CD4-positive, alpha-beta T cell treated with Interleukin-4 for 4 hours (primary cell): ENCODE measurements around the gene WFDC1.

ENCODE experiments used
- DNase-seq: peaks from one replicate; pipeline ENCODE4 v3.0.0-alpha.2; 2020

WFDC1 gene

DNA sequence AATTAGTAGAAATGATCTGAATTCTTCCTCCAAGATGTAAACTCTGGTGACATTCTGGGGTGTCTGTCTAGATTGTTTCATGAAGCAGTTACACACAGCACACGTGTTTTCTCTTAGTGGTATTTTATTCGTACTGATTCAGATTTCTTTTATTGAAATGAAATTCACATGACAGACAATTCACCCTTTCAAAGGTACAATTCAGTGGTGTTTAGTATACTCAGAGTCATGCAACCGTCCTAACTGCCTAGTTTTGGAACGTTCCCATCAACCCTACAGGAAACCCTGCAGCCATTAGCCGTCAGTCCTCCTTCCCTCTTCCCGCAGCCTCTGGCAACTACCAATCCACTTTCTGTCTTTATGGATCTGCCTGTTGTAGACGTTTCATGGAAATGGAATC lies 8.8 kb downstream of the WFDC1 start:
- no peak for DNase-seq

DNA sequence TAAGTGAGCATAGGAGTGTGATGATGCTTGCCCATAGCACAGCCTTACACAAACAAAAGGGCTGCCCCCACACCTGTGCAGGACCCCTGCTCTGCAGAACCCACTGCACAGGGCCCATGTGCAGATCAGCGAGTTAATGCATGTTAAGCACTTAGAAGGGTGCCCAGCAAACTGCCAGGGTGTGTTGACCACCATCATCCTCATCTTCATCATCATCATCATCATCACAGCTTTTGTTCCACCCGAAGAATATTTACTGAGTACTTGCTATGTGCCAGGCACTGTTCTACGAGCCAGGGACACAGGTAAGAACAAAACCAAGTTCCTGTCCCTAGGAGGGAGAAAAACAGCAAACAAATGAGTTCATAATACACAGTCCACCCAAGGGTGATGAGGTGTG lies 11.9 kb downstream of the WFDC1 start:
- DNase-seq: no peak

DNA sequence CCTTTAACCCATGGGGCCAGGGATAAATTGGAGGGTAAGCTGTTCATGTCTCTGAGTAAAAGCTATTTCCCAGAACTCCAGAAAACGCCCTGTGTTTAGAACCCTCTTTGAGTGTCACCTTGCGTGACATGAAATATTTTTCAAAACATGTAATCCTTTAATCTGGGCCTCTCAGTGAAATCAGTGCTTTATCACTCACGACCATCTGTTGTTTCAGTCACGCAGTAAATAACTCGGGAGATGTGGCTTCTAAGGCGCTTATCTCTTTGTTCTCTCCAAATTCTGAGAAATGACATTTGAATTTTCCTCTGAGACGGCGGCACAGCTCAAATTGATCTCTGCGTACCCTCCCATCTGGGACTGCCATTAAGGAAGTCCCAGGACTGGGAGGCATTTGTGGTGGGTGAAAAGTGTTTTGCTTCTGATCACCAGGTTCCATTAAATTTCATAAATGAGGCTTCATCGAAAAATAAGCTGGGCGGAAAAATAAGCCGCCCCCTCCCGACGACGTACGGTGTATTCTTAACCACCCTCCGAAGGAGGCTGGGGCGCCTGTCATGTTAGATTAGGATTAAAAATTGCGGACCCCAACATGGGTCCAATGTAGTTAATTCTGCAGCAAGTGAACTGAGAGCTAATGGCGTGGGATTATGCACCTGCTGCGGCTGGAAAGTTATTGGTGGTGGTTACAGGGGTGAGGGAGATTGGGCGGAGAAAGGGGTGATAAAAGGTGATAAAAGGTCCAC lies 12.7 kb downstream of the WFDC1 start:
- no peak for DNase-seq

DNA sequence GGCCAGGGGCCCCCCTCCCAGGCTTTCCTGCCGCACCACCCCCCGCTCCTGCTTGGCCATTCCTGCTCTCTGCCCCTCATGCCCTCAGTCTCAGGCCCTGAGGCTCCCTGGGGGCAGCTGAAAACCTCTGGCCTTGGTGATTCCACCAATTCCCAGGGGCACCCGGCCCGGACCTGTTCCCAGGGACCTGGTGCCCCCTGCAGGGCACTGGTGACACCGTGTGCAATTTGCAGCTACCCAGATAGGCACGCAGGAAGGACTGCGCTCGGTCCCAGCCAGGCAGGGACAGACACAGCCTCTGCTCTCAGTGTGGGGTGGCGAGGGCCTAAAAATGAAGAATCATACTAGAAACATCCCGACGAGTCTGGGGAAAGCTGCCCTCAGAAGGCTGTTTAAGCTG lies 13.4 kb downstream of the WFDC1 start:
- no peak for DNase-seq

DNA sequence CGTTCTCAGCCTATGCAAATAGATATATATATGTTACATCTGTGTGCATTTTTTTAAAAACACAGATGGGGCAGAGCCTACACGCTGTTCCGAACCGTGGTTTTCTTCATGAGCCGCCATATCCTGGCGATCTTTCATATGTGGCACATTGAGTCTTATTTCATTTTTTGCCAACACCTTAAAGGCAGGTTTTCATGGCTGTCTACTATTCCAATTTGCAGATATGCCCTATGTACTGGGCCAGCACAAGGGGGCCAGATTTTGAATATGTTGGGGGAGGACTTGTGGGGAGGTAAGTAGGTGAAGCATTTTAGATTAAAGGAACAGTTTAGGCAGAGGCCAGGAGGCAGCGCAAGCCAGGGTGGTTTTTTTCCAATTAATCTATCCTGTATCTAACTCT lies 16.0 kb downstream of the WFDC1 start:
- no peak for DNase-seq

DNA sequence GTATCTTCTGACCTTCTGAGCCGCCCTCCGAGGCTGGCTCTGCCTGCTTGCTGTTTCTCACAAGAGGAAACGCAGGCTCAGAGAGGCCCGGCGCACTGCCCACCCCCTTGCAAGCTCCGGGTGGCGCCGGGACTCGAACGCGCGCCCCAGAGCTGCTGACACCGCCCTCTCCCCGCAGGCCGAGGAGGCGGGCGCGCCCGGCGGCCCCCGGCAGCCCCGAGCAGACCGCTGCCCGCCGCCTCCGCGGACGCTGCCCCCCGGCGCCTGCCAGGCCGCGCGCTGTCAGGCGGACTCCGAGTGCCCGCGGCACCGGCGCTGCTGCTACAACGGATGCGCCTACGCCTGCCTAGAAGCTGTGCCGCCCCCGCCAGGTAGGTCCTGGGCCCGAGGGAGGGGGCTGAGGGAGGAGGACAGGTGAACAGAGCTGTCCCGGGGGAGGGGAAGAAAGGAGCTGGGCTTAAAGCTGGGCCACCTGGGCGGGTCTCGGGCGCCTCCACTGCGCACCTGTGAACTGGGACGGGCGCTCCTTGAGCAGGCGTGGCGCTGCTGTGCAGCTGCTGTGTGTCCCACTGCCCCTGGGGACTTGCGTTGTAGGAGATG lies 18.2 kb downstream of the WFDC1 start:
- DNase-seq: no peak

DNA sequence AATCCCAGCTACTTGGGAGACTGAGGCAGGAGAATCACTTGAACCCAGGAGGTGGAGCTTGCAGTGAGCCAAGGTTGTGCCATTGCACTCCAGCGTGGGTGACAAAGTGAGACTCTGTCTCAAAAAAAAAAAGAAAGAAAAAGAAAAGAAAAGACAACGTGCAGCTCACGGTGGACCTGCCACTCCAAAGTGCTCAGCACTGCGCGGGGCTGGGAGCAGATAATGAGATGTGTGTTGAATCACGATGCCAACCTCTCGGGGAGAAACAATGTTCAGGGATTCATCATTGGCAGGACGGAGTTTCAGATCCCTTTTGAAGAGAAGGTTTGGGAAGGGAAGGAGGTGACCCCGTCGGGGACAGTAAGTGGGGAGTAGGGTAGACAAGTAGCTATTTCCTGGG lies 19.2 kb downstream of the WFDC1 start:
- no peak for DNase-seq

DNA sequence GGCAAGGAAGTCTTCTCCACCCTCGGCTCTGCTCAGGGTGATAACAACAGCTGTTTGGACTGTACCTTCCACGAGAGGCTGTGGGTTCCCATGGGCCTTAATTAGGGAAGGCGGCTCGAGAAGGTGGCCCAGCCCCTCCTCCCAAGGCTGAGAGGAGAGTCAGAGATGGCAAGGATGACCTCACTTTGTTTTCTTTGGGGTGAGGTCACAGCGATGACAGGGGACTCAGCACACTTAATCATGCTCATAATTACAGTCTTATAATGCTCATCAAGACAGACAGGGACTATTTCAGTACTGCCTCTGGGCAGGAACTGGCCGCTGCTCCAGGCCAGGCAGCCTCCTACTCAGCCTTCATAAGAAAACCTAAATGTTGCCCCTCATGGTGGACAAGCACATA lies 19.7 kb downstream of the WFDC1 start:
- no peak for DNase-seq

DNA sequence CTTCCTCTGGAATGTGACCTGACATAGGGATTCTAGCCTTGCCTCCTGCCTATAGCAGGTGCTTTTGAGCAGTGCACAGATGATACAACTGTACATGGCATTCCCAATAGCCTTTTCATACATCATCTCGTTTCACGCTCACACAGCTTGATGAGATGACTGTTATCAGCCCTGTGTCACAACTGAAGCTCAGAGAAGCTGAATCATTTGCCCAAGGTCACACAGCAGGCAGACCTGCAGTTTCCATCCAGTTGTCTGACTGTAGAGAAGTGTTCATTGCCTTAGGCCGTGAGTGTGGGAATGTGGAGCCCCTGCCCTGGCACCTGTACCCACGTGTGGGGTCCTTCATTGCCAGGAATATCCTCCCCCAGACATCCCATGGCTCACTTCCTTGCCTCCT lies 20.1 kb downstream of the WFDC1 start:
- no peak for DNase-seq

DNA sequence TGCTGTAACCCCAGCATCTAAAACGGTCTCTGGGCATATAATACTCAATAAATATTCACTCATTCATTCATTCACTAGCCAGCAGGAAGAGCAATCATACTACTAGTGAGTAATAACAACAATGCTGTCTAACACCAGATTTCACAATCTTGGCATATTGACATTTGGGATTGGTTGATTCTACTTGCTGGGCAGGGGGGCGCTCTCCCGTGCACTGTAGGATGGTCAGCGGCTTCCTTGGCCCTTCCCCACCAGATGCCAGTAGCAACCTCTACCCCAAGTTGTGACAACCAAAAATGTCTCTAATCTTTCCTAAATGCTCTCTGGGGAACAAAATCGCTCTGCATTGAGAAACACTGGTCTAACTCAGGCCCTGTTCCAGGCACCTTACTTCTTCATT lies 20.7 kb downstream of the WFDC1 start:
- no peak for DNase-seq

DNA sequence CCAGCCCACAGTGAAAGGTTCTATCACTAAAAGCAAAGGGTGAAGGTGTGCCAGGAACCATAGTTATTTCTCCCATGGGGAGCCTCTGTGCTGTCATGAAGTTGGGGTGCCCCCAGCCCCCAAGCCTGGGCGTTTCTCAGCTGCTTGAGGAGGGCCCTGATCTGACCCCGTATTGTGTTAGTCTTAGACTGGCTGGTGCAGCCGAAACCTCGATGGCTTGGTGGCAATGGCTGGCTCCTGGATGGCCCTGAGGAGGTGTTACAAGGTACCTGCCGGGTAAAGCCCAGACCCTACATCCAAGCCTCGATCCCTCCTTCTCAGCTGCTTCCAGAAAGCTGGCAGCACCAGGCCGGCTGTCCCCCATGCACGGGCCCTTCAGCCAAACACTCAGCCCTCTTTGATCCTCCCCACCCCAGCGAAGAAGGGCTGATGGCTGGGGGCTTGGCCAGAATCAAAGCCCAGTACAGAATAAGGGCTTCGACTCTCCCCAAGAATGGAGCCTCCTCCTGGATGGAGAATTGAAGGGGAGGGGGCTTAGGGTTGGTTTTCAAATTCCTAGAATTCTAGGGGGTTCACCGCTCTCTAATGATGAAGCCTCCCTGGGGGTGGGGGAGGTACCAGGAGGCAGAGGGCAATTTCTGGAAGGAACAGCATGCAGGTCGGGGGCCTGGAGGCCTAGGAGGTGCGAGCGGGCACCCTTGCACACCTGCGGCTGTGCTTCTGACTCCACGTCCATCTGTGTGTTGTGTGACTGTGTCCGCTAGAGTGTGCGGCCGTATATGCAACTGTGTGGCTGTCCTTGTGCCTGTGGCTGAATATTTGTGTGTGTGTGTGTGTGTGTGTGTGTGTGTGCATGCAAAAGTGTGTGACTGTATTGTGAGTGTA lies 23.7 kb downstream of the WFDC1 start:
- DNase-seq: no peak

DNA sequence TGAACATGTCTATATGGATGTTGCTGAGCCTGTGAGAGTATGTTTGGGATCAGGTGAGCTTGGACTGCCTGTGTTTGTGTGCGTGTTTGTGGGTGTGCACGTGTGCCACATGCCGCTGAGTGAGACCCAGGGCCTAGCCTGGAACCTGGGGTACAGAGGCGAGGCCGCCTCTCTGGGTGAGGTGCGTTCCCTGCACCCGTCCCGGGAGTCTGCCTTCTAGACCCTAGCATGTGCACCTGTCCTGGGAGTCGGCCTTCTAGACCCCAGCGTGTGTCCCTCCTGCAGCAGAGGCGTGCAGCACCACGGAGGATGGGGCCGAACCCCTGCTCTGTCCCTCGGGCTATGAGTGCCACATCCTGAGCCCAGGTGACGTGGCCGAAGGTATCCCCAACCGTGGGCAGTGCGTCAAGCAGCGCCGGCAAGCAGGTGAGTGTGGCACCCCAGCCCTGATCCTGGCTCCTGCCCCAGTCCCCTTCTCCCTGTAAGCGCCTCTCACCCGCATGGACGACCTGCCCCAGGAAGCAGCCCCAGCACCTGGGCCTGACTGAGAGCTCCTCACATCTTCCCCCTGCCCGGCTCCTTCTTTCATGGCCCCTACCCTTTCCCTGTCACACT lies 24.6 kb downstream of the WFDC1 start:
- DNase-seq: no peak

DNA sequence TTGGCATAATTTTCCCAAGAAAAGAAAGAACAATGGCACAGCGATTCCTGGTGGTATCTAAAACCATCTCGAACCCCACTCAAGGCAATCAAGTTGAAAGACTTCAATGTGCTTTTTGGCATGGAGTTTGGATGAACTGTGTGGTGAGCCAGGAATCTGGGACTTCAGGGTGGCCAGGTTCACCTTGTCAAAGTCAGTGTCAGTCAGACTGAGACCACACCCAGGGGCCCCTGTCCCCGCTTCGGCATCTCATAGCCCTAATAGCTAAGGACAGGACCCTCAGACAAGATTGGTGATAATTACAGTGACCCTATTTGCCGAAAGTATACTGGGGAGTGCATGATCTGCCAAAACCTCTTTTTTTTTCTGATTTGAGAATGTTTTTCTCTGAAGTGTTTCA lies 25.8 kb downstream of the WFDC1 start:
- no peak for DNase-seq

DNA sequence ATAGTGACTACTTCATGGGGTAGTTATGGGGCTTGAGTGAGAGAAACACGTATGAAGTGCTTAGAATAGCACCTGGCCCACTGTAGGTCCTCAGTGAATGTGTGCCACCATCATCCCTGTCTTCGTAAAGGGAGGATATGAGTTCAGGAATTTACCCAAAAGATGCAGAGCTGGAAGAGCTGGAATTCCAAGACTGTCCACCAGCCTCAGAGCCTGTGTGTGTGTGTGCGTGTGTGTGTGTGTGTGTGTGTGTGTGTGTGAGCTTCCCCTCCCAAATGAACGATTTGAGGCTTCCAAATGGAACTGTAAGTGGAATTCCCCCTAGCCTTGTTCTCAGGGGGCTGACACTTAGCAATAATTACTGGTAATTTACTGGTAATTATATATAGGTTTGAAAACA lies 27.3 kb downstream of the WFDC1 start:
- DNase-seq: no peak

DNA sequence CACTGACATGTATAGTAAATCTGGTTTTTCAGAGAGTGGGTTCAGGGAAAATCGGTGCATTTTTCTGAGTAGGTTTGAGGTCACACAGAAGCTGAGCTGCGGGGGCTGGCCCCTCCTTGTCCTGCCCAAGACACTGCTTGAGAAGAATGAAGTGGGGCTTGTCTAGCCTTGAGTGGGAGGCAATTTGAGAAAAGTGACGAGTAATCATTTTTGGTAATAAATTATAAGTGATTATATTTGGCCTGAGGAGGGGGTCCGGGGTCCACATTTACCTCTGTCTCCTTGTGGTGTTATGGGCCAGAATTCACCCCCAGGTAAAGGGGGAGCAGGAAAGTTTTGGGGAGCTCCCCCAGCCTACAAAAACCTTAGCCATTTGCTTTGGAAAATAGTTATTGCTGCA lies 28.1 kb downstream of the WFDC1 start:
- DNase-seq: no peak

DNA sequence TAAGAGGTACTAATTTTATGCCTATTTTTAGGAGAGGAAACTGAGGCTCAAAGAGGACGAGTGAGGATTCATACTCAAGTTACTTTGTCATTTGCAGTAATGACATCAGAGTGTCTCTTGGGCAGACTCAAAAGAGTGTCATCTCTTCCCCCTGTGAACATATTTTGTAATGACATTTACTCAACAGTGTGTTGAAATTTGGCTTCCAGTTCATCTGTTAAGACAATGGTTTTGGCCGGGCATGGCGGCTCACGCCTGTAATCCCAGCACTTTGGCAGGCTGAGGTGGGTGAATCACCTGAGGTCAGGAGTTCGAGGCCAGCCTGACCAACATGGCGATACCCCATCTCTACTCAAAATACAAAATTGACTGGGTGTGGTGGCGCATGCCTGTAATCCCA lies 28.9 kb downstream of the WFDC1 start:
- DNase-seq: no peak

DNA sequence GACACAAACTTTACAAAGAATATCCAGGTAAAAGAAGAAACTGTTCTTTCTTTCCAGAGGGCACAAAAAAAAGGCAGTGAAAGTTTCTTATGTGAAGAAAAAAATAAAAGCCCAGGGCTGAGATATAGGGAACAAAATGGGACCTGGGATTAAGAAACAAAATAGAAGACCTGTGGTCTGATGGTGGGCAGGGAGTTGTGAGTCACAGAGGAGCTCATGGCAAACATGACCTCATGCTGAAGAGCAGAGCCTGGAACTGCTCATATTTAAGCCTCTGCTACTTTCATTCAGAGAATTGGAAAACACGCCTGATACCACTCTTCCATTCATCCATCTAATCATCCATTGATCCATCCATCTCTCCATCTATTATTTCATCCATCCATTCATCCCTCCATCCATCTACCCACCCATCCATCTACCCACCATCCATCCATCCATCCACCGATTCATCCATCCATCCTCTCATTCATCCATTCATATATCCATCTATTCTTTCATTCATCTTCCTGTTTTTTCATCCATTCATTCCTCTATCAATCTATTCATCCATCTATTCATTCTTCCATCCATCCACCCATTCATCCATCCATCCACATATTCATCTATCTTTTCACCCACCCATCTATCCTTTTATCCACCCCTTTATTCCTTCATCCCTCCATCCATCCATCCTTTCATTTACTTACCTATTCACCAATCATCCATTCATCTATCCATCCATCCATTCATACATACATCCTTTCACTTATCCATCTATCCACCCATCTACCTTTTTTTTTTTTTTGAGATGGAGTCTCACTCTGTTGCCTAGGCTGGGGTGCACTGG lies 30.0 kb downstream of the WFDC1 start:
- DNase-seq: no peak

DNA sequence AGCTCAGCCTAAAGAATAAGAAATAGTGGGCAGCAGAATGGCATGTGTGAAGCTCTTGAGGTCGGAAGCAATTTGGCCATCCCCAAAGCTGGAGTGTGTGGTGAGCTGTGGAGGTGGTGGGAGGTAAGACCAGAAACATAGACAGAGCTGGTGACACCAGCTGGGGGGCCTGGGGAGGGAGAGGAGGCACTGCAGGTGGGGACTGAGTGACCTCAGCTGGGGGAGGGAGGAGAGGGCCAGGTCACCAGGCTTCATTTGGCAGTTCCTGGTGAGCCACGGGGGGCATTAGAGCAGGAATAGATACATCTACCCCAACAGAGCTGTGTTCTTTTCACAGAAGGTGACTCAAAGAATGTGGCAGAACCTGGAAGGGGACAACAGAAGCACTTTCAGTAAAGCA lies 31.9 kb downstream of the WFDC1 start:
- no peak for DNase-seq

DNA sequence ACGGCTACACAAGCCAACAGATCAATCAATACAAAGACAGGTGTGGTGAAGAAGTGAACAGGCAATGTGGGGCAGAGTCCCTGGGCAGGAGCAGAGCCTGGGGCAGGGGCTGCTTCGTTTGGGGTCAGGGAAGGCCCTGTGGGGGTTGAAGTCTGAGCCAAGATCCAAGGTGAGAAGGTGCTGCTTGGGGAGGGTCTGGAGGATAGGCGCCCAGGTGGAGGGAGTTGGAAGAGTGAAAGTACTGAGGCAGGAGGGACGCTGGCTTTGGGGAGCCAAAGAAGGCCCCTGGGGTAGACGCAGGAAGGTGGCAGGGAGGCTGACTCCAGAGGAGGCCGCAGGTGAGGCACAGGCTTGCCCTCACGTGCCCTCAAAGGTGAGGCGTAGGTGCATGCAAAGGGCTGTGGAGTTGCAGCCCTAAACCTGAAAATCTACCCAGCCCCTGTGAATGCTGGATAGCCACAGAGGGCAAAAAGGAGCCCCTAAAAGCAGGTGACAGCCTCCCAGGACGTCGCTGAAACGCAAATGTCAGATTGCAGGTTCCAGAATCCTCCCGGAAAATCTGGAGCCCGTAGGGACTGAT lies 33.3 kb downstream of the WFDC1 start:
- DNase-seq: no peak

DNA sequence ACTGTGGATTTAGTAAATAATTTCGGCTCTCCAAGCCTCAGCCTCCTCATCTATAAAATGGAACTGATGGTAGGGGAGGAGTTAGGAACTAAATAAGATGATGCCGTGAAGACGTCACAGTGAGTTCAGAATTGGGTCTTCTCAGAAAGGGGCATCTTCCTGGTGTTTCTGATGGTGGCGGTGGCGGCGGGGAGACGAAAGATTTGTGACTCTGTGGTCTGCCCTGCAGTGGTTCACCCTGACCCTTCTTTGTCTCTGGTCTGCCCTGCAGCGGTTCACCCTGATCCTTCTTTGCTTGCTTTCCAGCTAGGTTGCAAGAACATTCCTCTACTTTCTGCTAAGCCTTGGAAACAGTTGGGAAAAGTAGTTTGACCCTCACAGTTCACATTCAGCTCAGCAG lies 34.3 kb downstream of the WFDC1 start:
- DNase-seq: no peak

DNA sequence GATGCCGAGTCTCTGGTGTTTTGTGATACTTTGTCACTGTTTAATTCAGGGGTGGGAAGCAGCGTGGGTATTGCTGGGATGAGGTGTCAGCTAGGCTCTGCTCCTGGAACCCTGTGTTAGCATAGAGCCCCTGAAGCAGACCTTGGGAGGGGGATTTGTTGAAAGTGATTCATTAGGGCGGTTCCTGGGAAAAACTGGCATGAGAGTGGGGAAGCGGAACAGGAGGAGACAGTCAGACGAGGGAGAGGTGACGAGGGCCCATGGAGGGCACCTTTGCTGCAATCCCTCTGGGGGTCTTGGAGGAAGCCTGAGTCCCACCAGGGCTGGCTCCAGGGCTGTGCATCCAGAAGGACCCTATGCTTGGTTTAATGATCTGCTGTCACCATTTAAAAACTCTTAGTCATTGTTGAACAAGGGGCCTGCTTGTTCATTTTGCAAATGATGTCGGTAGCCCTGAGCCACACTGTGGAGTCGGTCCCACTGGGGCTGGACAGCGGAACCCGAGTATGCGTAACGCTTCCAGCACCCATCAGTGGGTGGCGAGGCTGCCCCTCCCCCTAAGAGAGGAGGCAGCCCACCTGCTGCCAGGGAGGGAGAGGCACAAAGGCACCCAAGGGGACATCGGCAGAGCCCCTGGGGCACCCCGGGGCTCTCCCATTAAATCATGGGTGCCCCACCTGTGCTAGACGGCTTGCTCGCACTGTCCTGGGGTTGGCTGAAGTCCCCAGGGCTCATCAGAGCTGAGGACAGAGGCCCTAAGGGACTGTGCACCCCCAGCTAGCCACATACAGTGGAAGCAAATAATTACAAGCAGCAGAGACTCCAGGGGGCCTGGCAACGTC lies 35.4 kb downstream of the WFDC1 start:
- no peak for DNase-seq
